ENCODE results near the gene CCDC51. TPM values are rescaled to one million over a fixed set of nuclear protein-coding genes. Genes with fewer than 3 reads are reported as not detected.

Gene CCDC51
- total RNA-seq, 4 donors from 2014 or later = 2.6 to 11.1 (median 7.8) TPM

- no peak for DNase-seq
- H3K4me1 ChIP-seq = peaks cover 0 to 13% of the 10 kb centered on the region in 2 donors
- TF ChIP-seq CTCF (IDR thresholded peaks at IDR 0.05) (no peak), POLR2A (IDR thresholded peaks at IDR 0.05) (no peak)
- H3K27me3 ChIP-seq = no peaks in the 10 kb centered on the region
- H3K36me3 ChIP-seq = no peaks in the 10 kb centered on the region
- peak overlapping the region; percentile 95 to 99 for H3K27ac ChIP-seq
- H3K9me3 ChIP-seq = no peaks in the 10 kb centered on the region
- intact Hi-C loops (cut with DNase I; ENCODE audit: low total_unique reads) = no loop called here
- H3K4me3 ChIP-seq = no peak overlapping the region
Measured at GRCh38 chr3:48473617-48473952, 33.7 kb upstream of the CCDC51 start.

GRCh38 chr3:48472923-48473616 is 33.2 kb upstream of the CCDC51 start:
- TF ChIP-seq POLR2A (IDR thresholded peaks at IDR 0.05) = peak; percentile 75 to 81
- peak; percentile 23 to 51 (median 44) for TF ChIP-seq CTCF (IDR thresholded peaks at IDR 0.05)
- Histone ChIP-seq H3K9me3 (no peaks in the 10 kb centered on the region), H3K27me3 (no peaks in the 10 kb centered on the region), H3K4me1 (peaks cover 3 to 13% of the 10 kb centered on the region in 2 donors), H3K4me3 (peak overlapping the region; percentile 66 to 88), H3K27ac (peak overlapping the region; percentile 95 to 99), H3K36me3 (no peaks in the 10 kb centered on the region)
- DNase-seq = peak; percentile 90 to 92
- intact Hi-C loops (cut with DNase I; ENCODE audit: low total_unique reads) = no loop called here

GRCh38 chr3:48472673-48472922 is 32.7 kb upstream of the CCDC51 start:
- peaks cover 8 to 14% of the 10 kb centered on the region in 2 donors for H3K4me1 ChIP-seq
- peak overlapping the region; percentile 66 to 88 for H3K4me3 ChIP-seq
- H3K27me3 ChIP-seq = no peaks in the 10 kb centered on the region
- intact Hi-C loops (cut with DNase I; ENCODE audit: low total_unique reads) = no loop called here
- DNase-seq = no peak
- H3K36me3 ChIP-seq = no peaks in the 10 kb centered on the region
- peak overlapping the region; percentile 95 to 99 for H3K27ac ChIP-seq
- H3K9me3 ChIP-seq = no peaks in the 10 kb centered on the region
- TF ChIP-seq POLR2A (IDR thresholded peaks at IDR 0.05) (no peak), CTCF (IDR thresholded peaks at IDR 0.05) (no peak)

GRCh38 chr3:48470286-48470685 is 30.4 kb upstream of the CCDC51 start:
- no peaks in the 10 kb centered on the region for H3K27me3 ChIP-seq
- H3K36me3 ChIP-seq = no peaks in the 10 kb centered on the region
- intact Hi-C loops (cut with DNase I; ENCODE audit: low total_unique reads) = no loop called here
- peak overlapping the region in 1 of 2 donors; percentile 39 for H3K27ac ChIP-seq
- no peak for DNase-seq
- no peaks in the 10 kb centered on the region for H3K9me3 ChIP-seq
- peaks cover 10 to 26% of the 10 kb centered on the region in 2 donors for H3K4me1 ChIP-seq
- TF ChIP-seq POLR2A (IDR thresholded peaks at IDR 0.05) (no peak), CTCF (IDR thresholded peaks at IDR 0.05) (no peak)
- no peak overlapping the region for H3K4me3 ChIP-seq

- DNase-seq = no peak
- peak overlapping the region in 1 of 2 donors; percentile 100 for H3K27ac ChIP-seq
- H3K4me3 ChIP-seq = no peak overlapping the region
- H3K27me3 ChIP-seq = no peaks in the 10 kb centered on the region
- intact Hi-C loops (cut with DNase I; ENCODE audit: low total_unique reads) = loop anchor here (5.0 kb wide), 1 partner anchor 78 kb away; no protein-coding TSS in a partner anchor
- no peaks in the 10 kb centered on the region for H3K36me3 ChIP-seq
- TF ChIP-seq POLR2A (IDR thresholded peaks at IDR 0.05) (no peak), CTCF (IDR thresholded peaks at IDR 0.05) (no peak)
- H3K9me3 ChIP-seq = no peaks in the 10 kb centered on the region
- peaks cover 10 to 28% of the 10 kb centered on the region in 2 donors for H3K4me1 ChIP-seq
Measured at GRCh38 chr3:48469046-48469915, 29.4 kb upstream of the CCDC51 start.

Measured in uterus (tissue), 4 donors.